NCI-H146 treated with DMSO at 0.1 percent for 48 hours (cell line): ENCODE results near the gene CLIC5.

ENCODE experiments used
- DNase-seq: peaks from one replicate; lab custom pipeline; 2025; ENCODE audit not compliant: unreplicated experiment; lab: John Stamatoyannopoulos, UW

The CLIC5 gene

DNA sequence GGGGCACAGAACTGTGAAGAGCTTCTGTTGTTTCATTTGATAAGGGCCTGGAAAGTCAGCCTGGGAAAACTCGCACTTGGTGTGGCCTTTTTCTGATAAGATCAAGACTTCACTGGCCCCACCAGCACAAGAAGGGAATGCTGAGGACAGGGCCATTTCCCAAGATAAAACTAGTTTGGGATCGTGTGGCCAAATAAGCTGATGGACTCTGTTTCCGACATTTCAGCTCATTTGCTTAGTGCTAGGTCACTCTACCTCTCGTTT is 116.0 kb downstream of the CLIC5 start:
- no peak for DNase-seq

DNA sequence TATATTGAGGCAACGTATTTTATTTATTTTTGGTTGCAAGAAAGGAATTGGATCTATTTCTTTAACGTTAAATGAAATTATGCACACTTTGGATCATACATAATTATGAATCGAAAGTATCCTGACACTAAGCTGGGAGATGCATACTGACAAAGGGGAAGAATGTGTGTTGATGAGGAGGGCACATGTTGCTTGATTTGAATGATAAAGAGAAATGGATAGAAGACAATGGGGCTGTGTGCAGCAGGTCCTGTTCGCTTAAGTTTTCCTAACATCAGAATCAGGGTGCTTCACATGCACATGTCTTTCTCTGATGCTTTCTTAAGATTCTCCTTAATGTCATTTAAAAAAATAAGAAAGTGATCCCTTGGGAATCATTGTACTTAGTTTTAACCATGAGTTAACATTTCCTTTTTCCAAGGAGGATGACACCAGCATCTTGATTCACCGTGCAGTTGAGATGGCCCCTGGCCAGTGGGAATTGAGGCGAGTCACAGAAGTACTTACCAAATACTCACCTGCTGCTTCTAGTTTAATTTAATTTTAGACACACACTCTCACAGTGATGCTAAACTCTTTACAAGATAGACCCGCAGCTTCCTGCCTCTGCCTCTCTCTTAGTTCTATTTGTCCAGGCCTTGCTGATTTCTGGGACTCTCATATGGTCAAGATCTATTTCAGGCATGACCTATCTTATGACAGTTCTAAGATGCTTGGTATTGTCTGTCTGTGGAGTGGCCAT is 116.5 kb downstream of the CLIC5 start:
- no peak for DNase-seq

- DNase-seq: no peak
Observed at GRCh38 chr6:45896783-45897441, 118.7 kb downstream of the CLIC5 start.

- no peak for DNase-seq
Observed at GRCh38 chr6:45895569-45895968, 120.1 kb downstream of the CLIC5 start.

DNA sequence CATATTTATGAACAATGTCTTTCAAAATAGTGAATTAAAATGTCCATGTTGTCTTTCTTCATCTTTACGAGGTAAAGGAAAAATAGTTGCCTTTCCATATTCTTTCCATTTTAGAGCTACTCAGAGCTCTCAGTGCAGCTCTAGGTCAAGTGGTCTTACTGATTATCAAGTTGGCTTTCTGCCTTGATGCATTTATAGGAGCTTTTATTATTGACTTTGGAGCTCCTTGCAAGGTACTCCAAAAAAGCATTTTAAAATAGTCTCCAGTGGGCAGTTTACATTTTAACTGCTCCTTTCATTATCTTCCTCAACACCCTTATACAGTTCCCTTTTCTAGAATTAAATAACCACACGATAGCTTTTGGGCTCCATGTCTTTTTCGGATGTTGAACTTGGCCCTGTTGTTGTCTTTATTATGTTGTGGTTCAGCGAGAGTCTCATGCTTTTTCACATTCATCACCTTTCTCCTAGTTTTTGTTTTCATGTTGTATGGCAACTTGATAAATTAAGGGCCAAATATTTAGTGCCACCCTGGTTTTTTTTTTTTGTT is 122.9 kb downstream of the CLIC5 start:
- DNase-seq: no peak

- DNase-seq: no peak
Observed at GRCh38 chr6:45892196-45892595, 123.5 kb downstream of the CLIC5 start.

- DNase-seq: no peak
Observed at GRCh38 chr6:45886776-45887175, 128.9 kb downstream of the CLIC5 start.

DNA sequence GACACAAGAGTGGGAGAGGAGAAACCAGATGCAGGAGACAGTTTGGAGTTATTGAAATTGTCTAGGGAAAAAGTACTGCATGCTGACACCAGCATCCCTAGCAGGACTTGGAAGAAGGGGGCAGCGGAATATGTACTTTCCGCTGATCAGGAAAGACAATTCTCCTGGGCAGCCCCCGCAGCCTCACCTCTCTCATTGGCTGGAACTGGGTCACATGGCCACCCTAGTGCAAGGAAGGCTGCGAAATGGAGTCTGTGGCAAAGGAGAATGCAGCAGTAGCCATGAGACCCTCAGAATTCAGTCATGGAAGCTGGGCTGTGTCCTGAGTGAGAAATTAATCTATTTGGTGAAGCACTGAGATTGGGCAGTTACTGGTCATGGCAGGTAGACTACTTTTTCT is 131.3 kb downstream of the CLIC5 start:
- no peak for DNase-seq

DNA sequence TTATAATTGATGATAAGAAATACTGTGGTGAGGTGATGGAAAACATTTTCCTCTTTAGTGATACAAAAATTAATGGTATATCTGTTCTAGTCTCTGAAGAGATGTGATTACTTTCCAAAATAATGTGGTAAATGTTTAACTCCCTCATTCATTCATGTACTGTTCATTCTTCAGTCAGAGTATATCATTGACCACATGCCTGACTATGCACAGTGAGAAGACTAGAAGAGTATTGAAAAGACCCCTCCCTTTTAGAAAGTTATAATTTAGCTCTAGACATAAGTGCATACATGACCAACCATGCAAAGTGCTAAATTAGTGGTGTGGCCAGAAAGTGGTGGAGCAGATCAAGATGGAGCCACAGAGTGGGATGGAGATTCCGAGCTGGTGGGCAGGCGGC is 133.0 kb downstream of the CLIC5 start:
- no peak for DNase-seq

- DNase-seq: no peak
Observed at GRCh38 chr6:45881705-45882467, 133.8 kb downstream of the CLIC5 start.

GRCh38 chr6:45880676-45881075 is 135.0 kb downstream of the CLIC5 start:
- no peak for DNase-seq

DNA sequence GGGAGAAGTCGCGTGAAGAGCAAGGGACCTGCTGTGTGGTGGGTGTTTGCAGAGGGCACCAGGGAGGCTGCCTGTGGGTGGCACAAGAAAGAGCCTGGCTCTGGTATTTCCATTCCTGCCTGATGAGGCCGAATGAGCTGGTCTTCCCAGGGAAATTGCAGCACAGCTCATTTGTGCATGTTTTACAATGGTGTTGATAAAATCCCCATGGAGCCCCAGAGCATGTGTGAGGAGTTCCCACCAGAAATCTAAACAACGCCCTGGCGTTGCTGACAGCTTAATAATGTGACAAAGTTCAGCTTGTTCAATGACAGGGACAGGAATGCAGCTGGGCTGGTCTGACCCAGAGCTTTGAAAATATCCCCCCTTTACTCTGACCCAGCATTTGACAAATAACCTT is 135.5 kb downstream of the CLIC5 start:
- no peak for DNase-seq

DNA sequence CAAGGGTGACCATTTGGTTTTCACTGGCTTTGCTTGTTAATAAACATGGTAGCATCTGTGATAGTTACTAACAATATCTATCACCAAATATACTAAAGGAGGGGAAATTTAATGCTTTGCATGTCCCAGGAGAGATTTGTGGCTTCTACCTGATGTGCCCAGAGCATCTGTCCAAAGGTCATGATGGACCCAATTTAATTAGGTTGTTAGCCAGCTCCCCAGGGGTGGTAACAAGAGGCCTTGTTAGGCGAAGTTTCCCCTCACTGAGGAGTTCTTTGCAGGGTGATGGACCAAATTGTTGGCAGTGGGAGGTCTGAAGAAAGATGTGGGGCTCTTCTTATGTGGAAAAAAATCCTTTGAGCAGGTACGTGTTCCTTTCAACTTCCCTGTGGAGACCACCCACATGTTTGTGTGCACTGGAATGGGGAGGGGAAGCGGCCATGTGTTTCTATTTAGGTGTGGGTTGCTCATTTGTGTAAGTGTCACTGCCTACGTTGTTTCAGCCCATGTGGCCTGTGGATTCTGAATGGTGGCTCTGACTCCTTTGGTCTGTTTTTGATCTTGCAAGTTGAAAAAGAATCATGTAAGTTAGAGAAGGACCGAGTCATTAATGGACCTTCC is 137.6 kb downstream of the CLIC5 start:
- no peak for DNase-seq

DNA sequence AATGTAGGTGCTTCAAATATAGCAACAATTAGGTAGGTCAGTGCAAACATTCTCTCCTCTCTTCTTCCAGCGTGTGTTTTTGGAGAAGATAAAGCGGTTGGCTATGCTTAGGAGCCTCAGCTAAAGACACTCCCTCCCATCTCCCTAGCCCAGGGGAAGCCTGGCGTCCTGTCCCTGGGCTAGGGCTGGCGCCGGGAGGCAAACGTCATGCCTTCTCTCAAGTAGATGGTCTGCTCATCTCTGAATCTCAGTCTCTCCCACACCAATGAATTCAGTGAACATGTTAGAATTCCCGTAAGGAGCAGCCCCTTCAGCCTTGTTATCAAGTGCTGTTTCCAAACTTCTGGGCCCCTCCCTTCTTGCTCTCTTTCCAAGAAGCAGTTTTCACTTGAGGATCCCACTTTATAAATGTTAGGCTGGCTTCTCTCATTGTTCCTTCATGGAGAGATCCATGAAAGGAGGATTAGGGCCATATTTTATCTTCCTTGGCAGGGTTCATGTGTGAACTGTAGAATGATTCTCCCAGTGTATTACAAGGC is 142.8 kb downstream of the CLIC5 start:
- DNase-seq: no peak

GRCh38 chr6:45870531-45870930 is 145.1 kb downstream of the CLIC5 start:
- no peak for DNase-seq

DNA sequence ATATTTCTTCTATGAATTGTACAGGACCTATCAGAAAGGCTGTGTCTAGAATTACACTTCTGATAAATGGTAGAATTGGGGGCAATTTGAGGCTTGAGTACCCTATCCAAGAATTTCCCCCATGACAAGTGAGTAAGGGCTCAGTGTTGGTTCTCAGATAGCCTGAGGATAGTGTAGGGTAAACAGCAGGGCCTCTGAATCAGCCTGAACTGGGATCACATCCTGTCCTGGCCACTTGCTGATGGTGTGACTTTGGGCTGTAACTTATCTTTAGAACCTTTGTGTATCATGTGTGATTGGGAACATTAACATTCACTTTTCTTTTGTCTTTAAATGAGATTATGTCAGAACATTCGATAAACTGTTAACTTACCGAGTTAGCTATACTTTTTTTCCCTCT is 151.0 kb downstream of the CLIC5 start:
- no peak for DNase-seq

DNA sequence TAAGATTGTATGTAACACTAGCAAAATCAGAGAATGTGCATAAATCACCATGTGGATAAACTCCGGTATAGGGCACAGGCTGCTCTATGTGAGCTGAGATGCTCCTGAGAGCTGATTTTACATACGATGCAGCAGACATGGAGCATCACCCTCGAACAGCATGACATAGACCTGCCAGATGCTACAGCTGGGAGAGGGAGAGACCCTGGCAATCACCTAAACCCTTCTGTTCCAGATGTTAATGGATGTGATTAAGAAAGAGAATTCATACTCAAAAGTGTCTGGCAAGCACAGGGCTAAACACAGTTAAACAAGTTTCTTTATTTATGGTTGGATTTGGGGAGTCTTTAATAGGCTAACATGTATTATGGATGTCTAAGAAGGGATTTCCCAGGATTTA is 157.0 kb downstream of the CLIC5 start:
- DNase-seq: no peak

DNA sequence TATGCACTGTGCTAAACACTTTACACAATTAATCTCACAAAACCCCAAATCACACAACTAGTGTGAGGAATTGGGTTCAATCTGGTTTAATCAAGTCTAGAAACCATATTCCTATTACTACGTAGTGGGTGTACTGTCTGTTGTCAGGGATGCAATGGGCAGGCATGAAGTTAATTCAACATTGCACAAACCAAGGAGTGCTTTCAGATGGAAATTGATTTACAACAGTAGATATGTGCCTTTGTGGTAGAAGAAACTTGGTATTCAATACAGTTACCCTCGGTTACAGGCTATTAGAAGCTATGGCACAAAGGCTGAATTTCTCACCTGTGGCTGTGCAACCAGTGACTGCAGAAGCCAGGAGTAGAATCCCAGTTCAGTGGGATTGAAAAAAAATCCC is 157.8 kb downstream of the CLIC5 start:
- no peak for DNase-seq

DNA sequence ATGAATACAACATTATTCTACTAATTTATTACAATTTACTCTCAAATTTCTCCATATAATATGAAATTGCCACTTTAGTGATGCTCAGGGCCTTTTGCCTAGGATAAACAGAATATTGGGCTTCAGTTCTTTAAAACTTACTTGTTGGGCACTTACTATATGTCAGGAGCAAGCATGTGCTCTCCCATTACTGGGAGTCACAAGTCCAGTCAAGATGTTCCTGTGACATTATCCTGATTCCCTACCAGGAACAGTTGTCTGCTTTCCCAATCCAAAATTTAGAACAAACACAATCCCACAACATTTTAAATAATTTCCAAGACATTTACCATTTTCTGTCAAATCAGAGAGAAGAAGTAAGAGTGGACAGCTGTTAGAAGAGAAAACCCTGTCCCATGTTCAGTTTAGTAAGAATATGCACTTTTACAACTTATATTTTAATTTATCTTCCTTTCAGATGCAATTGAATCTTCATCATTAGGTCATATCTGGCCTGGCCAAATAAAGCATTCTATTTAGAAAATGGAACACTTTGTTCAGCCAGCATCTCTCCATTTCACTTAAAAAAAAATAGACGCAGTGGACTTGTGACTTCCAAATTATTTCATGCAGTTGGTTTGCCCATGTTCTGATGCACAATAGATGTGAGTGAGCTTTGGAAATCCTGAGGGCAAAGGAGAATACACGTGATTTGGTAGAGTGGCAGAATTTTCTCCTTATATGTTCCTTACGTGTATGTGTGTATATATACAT is 159.8 kb downstream of the CLIC5 start:
- DNase-seq: no peak

DNA sequence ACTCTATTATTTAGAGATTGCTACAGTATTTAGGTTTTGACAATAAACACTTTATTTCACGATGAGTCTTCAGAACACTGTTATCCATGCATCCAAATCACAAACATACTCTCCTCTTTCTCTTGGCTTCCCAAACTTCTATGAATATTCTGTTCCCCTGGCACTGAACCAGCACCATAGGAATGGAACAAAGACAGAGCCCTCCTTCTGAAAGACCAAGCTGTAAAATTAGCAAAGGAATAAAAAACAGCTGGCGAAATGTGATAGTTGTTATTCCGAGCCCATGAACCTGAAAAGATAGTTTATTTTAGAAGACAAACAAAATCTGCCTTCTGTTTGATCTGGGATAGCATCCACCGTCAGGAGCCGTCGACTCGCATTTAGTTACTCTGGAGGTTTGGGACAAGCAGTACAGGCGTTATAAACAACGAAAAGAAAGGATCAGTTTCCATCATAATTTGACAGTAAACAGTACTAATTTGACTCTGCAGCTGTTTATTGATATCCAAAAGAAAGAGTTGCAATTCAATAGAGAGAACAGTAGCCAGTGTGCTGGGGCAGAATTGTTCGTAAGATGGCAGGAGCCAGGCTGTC is 161.4 kb downstream of the CLIC5 start:
- DNase-seq: no peak
